ENCODE results near the gene RPL19.
A peak's percentile ranks its signal among the peaks of the same experiment; 100 is the strongest.

RPL19 gene

DNA sequence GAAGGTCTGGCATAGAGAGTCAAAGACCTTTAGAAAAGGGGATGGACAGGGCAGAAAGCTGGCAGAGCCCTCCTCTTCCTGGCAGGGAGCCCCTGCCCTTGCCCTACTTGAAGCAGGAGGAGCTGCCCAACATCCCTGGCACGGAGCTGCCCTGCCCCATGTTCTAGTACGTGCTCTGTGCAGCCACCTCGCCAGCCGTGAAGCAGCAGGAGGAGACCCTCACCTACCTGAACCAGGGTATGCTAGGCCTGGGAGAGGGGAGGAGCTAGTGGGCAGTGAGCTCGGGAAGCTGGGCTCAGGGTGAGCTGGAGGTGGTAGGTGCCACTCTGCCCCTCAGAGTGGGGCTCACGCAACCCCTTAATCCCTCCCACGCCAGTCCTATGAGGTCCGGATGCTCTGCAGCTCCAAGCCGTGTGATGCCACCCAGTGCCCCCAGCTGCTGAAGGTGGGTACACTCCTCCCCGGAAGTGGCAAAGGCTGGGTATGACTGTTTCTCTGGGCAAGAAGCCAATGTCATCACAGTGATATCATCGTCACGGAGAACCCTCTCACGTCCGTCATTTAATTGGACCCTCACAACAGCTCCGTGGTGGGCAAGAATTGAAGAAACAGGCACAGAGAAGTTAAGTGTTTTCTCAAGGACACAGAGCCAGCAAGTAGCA is 38.4 kb downstream of the RPL19 start:
- H3K4me3 ChIP-seq (ENCODE audit: low read depth, low read length): no peak overlapping the region
- no peak for DNase-seq
- no peak for TF ChIP-seq CTCF (IDR thresholded peaks at IDR 0.05; ENCODE audit: low read depth, low read length)
- no peaks in the 10 kb centered on the region for H3K27me3 ChIP-seq
- no peaks in the 10 kb centered on the region for H3K9me3 ChIP-seq
- H3K4me1 ChIP-seq: no peaks in the 10 kb centered on the region
- H3K36me3 ChIP-seq: no peaks in the 10 kb centered on the region

DNA sequence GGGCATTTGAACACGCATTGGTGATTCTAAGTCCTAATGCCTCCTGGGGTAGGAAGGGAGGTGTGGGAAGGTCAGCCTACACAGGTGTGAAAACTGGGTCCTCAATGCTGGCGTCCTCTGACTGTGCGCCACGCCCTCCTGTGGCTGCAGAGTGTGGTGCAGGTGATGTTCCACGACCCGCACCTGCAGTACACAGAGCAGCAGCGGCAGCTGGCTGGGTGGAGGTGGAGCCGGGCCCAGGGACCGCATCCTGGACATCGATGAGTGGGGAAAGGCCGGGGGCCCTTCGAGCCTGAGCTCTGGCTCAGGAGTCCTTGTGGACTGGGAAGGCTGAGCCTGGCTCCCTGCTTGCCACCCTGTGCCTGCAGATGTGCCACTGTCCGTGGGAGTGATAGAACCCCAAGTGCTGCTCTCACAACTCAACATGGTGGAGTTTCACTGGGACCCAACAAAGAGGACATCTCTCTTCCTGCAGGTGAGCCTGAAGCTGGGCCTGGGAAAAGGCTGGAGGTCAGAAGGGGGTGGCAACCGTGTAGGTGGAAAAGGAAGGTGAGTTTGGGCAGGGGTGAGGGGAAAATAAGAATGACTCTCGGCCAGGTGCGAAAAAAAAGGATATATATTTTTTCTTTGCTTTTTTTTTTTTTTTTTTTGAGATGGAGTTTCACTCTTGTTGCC is 39.7 kb downstream of the RPL19 start:
- Histone ChIP-seq H3K36me3 (no peaks in the 10 kb centered on the region), H3K4me3 (ENCODE audit: low read depth, low read length) (no peak overlapping the region), H3K27me3 (no peaks in the 10 kb centered on the region), H3K4me1 (peaks cover 8% of the 10 kb centered on the region), H3K9me3 (no peaks in the 10 kb centered on the region)
- DNase-seq: peak; percentile 64
- peak; percentile 64 for TF ChIP-seq CTCF (IDR thresholded peaks at IDR 0.05; ENCODE audit: low read depth, low read length)

DNA sequence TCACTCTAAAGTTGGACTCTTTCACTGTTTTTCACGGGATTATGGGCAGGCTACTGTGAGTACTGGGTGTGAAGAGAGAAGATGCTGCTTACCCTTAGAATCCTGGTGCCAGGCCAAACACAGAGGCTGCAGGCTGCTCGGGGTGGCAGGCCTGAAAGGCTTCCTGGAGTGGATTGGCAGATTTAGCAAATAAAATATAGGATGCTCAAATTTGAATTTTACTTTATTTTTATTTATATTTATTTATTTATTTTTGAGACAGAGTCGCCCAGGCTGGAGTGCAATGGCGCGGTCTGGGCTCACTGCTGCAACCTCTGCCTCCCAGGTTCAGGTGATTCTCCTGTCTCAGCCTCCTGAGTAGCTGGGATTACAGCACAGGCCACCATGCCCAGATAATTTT is 40.5 kb downstream of the RPL19 start:
- no peaks in the 10 kb centered on the region for H3K27me3 ChIP-seq
- DNase-seq: no peak
- no peaks in the 10 kb centered on the region for H3K36me3 ChIP-seq
- no peak for TF ChIP-seq CTCF (IDR thresholded peaks at IDR 0.05; ENCODE audit: low read depth, low read length)
- H3K9me3 ChIP-seq: no peaks in the 10 kb centered on the region
- H3K4me3 ChIP-seq (ENCODE audit: low read depth, low read length): no peak overlapping the region
- H3K4me1 ChIP-seq: peaks cover 8% of the 10 kb centered on the region

GRCh38 chr17:39243155-39243554 is 43.1 kb downstream of the RPL19 start:
- Histone ChIP-seq H3K4me1 (peaks cover 8% of the 10 kb centered on the region), H3K4me3 (ENCODE audit: low read depth, low read length) (no peak overlapping the region), H3K9me3 (no peaks in the 10 kb centered on the region), H3K36me3 (no peaks in the 10 kb centered on the region), H3K27me3 (no peaks in the 10 kb centered on the region)
- DNase-seq: no peak
- no peak for TF ChIP-seq CTCF (IDR thresholded peaks at IDR 0.05; ENCODE audit: low read depth, low read length)

- H3K9me3 ChIP-seq: no peaks in the 10 kb centered on the region
- H3K27me3 ChIP-seq: no peaks in the 10 kb centered on the region
- H3K4me1 ChIP-seq: peaks cover 8% of the 10 kb centered on the region
- H3K4me3 ChIP-seq (ENCODE audit: low read depth, low read length): no peak overlapping the region
- no peaks in the 10 kb centered on the region for H3K36me3 ChIP-seq
- peak; percentile 56 for DNase-seq
- no peak for TF ChIP-seq CTCF (IDR thresholded peaks at IDR 0.05; ENCODE audit: low read depth, low read length)
Measured at GRCh38 chr17:39244016-39244599, 44.0 kb downstream of the RPL19 start.

All from BE2C (cell line).